Measurements from ENCODE around the gene KRT72.

The KRT72 gene

DNA sequence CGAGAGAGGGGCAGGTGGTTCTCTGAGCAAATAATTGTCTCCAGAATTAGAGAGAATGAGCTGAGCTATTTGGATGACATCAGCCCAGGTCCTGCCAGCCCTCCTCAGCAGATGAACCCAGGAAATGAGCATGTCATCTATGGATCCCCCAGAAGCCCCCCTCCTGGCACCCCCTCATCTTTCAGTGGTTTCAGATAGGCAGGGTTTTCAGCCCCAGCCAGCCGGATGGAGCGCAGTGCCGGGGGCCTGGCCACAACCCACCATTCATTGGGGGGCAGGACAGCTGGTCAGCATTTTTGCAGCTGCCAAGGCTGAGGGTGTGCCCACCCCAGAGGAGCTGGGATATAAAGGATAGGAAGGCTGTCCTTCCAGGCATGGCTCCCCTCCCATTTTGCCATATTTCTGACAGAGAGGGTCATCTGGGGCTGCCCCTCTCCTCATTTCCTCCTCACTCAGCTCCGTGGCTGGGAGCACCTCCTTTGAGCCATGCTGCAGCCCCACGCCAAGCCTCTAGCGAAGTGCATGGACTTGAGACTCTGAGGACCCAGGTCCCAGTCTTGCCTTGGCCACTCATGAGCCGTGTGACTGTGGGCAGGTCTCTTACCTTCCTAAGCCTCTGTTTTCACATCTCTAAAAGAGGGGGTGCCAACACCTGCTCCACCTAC lies 42.4 kb downstream of the KRT72 start:
- H3K4me3 ChIP-seq (ENCODE audit: low read length): no peak overlapping the region
- TF ChIP-seq, protein P1, sequence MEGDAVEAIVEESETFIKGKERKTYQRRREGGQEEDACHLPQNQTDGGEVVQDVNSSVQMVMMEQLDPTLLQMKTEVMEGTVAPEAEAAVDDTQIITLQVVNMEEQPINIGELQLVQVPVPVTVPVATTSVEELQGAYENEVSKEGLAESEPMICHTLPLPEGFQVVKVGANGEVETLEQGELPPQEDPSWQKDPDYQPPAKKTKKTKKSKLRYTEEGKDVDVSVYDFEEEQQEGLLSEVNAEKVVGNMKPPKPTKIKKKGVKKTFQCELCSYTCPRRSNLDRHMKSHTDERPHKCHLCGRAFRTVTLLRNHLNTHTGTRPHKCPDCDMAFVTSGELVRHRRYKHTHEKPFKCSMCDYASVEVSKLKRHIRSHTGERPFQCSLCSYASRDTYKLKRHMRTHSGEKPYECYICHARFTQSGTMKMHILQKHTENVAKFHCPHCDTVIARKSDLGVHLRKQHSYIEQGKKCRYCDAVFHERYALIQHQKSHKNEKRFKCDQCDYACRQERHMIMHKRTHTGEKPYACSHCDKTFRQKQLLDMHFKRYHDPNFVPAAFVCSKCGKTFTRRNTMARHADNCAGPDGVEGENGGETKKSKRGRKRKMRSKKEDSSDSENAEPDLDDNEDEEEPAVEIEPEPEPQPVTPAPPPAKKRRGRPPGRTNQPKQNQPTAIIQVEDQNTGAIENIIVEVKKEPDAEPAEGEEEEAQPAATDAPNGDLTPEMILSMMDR (conservative IDR thresholded peaks at IDR 0.05; ENCODE audit: low read length): no peak
- DNase-seq (ENCODE audit: low read depth): no peak

DNA sequence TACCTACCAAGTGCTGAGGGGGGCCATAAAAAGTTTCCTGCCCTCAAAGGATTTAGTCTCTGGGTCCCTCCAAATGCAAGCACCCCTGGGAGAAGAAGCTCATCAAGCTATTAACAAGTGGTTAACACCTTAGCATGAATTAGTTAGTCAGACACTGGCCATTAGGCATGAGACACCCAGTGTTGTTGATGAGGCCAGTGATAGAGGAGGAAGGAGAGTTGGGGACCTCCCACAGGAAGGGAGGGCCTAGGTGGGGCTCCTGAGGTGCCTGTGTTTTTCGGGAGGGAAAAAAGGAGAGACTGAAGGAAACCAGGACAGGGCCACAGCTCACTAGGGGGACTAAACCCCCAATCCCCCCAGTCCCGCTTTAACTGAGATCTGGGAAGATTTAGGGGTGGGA lies 43.8 kb downstream of the KRT72 start:
- H3K4me3 ChIP-seq (ENCODE audit: low read length): no peak overlapping the region
- no peak for DNase-seq (ENCODE audit: low read depth)
- TF ChIP-seq, protein P1 (conservative IDR thresholded peaks at IDR 0.05; ENCODE audit: low read length): no peak

DNA sequence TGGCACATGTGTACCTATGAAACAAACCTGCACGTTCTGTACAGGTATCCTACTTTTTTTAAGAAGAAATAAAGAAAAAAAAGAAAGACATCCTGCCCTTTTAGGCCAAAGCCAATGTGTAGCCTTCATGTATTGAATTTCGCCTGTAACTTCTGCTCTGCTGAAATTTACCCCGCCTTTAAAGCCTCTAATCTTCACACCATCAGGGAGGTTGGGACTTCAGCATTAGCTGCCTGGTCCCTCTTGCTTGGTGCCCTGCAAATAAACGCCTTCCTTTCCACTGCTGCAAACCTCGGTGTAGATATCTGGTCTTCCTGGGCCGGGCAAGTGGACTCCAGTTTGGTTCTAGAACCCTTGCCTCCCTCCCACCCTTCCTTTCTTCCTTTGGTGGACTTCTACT lies 45.7 kb downstream of the KRT72 start:
- TF ChIP-seq, protein P1 (conservative IDR thresholded peaks at IDR 0.05; ENCODE audit: low read length): no peak
- no peak for DNase-seq (ENCODE audit: low read depth)
- H3K4me3 ChIP-seq (ENCODE audit: low read length): no peak overlapping the region

DNA sequence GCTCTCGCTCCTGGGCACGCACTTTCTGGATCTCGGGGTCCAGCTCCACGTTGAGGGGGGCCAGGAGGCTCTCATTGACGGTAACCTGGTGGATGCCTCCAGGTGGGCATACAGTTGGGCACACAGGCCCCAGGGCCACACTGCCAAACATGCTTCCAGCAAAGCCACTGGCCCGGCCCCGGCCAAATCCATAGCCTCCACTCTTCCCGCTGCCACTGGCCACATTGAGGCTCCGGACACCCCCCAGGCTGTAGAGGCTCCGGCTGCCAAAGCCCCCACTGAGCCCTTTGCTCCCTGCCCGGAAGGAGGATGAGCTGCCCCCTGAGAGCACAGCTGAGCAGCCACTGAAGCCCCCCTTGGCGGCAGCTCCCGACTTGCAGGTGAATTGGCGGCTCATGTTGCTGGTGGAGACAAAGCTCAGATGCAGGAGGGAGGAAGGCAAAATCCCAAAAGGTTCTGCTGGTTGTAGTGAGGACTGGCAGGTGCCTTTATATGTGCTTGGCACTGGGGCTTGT lies 48.5 kb downstream of the KRT72 start, which contains the start of gene KRT71:
TSS of gene KRT71 (minus strand) at position 465 of the 515 bp plus-strand sequence. CDS start at position 397, 68 bp downstream.
- TF ChIP-seq, protein P1 (conservative IDR thresholded peaks at IDR 0.05; ENCODE audit: low read length): no peak
- DNase-seq (ENCODE audit: low read depth): no peak
- H3K4me3 ChIP-seq (ENCODE audit: low read length): no peak within 1 kb of the TSS

DNA sequence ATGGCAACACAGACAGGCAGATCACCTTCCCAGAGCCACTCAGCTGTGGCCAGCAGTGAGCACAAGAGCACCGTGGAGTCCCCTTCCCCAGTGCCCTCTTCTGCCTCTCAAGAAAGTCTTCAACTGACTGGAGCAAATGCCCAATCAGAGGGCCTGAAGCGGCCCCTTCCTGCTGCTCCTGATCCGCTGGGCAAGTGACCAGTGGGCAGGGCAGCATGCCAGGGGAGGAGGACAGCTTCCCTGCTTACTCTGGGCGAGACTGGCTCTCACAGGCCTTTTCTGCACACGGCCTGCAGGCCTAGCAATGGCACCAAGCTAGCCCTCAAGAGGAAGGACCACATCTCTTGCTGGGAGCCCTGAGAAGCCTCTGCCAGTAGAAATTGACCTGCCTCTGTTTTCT lies 49.2 kb downstream of the KRT72 start:
- TF ChIP-seq, protein P1 (conservative IDR thresholded peaks at IDR 0.05; ENCODE audit: low read length): no peak
- no peak overlapping the region for H3K4me3 ChIP-seq (ENCODE audit: low read length)
- no peak for DNase-seq (ENCODE audit: low read depth)

DNA sequence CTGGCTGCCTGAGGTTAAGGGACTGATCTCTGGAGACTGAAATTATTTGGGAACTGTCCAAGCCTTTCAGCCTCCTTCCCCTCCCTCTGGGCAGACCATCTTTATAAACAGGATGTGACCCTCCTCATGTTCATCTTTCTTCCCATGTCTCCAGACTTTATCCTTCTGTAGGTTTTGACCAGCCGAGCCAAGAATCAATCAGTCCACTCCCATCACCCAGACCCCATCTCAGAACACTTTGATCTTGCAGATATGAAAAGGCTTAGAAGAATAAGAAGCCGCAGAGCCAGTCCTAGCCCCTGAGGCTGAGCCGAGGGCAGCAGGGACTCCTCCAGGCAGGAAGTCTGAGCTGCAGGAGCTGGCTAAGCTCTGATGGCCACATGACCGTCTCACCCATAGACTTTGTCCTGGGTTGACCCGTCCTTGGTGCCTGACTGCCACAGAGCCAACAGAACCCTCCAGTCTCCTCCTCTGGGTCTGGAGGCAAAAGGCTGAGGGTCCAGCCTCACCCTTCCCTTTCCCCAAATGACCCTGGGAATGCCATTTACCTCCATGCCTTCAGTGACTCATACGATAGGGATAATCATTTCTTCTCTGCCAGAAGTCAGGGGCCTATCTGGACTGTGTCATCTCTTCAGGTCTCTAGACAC lies 49.9 kb downstream of the KRT72 start:
- H3K4me3 ChIP-seq (ENCODE audit: low read length): no peak overlapping the region
- DNase-seq (ENCODE audit: low read depth): no peak
- TF ChIP-seq, protein P1 (conservative IDR thresholded peaks at IDR 0.05; ENCODE audit: low read length): no peak

DNA sequence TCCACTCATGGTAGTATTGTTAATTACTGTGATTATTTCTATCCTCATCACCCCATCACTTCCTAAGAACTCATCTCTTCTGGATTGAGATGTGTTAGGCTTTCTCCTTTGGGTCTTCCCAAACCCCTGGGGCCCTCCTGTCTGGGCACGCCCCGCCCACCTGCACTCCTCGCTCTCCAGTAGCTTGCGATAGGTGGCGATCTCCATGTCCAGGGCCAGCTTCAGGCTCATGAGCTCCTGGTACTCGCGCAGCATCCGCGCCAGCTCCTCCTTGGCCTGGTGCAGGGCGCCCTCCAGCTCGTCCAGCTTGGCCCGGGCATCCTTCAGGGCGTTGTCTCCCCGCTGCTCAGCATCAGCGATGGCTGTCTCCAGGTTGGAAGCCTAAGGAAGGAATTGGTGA lies 55.1 kb downstream of the KRT72 start:
- TF ChIP-seq, protein P1 (conservative IDR thresholded peaks at IDR 0.05; ENCODE audit: low read length): no peak
- no peak overlapping the region for H3K4me3 ChIP-seq (ENCODE audit: low read length)
- no peak for DNase-seq (ENCODE audit: low read depth)

Data from AG10803 (cell line).